OCI-LY3 (cell line): Measurements from ENCODE around the gene DTNBP1.

Experiments
- CTCF ChIP-seq: fragments of 200-600, 300-600 bp; sonication (generic); IDR thresholded peaks from 2 replicates; pipeline ENCODE4 v1.5.1; 2014; ENCODE audit warnings: antibody characterized with exemption, low read length, low read depth
- EZH2phosphoT487 ChIP-seq: fragments of 200-600 bp; shearing (Covaris generic); IDR thresholded peaks from 2 replicates; pipeline ENCODE4 v1.6.1; 2018; ENCODE audit warnings: antibody characterized with exemption, mixed run types, low read depth

- TF ChIP-seq CTCF: no peak
- no peak for TF ChIP-seq EZH2phosphoT487
Measured at GRCh38 chr6:15508931-15509330, 153.9 kb downstream of the DTNBP1 start.
